Stomach (tissue), 4 donors: ENCODE results near the gene KLHL42.

Experiments used
- POLR2A ChIP-seq, 4 donors: fragments of 450-650 bp; IDR thresholded peaks; one replicate each; pipeline ENCODE4 v1.6.1; 2016; ENCODE audit warnings: antibody characterized with exemption in 4 of 4, control low read depth in 2 of 4, mild to moderate bottlenecking in 1 of 4, moderate library complexity in 1 of 4
- POLR2AphosphoS5 ChIP-seq, 3 donors: sonication (generic); formaldehyde crosslinking; IDR thresholded peaks; one replicate each; pipeline ENCODE4 v1.6.1; 2016; ENCODE audit warnings: antibody characterized with exemption in 3 of 3
- TF ChIP-seq, protein P1 (sequence below), 7 experiments: fragments of 450-650 bp in 4 of 7; fragments of 200-600 bp in 3 of 7; sonication (generic) in 3 of 7; IDR thresholded peaks; one replicate each; pipeline ENCODE4 v1.5.1; 2016 to 2019; ENCODE audit warnings: antibody characterized with exemption in 7 of 7, control low read depth in 2 of 7, mild to moderate bottlenecking in 1 of 7

DNA sequence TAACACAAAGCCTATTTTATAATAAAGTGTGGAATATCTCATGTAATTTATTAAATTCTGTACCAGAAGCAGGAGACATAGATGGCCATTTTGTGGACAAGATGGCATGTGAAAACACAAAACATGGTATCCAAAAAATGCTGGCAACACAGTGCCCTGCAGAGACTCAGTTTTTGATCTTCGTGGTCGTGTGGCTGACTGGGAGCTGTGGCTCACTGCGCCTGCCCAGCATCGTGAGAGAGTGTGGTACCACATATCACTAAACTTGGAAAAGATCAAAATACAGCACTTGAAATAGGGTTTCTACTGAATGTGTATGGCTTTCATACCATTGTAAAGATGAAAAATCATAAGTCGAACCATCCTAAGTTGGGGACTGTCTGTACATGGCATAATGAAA is 43.0 kb downstream of the KLHL42 start:
- TF ChIP-seq, protein P1, sequence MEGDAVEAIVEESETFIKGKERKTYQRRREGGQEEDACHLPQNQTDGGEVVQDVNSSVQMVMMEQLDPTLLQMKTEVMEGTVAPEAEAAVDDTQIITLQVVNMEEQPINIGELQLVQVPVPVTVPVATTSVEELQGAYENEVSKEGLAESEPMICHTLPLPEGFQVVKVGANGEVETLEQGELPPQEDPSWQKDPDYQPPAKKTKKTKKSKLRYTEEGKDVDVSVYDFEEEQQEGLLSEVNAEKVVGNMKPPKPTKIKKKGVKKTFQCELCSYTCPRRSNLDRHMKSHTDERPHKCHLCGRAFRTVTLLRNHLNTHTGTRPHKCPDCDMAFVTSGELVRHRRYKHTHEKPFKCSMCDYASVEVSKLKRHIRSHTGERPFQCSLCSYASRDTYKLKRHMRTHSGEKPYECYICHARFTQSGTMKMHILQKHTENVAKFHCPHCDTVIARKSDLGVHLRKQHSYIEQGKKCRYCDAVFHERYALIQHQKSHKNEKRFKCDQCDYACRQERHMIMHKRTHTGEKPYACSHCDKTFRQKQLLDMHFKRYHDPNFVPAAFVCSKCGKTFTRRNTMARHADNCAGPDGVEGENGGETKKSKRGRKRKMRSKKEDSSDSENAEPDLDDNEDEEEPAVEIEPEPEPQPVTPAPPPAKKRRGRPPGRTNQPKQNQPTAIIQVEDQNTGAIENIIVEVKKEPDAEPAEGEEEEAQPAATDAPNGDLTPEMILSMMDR (IDR thresholded peaks at IDR 0.05) = no peak
- no peak for TF ChIP-seq POLR2A (IDR thresholded peaks at IDR 0.05)
- no peak for TF ChIP-seq POLR2AphosphoS5 (IDR thresholded peaks at IDR 0.05)
